HepG2 (cell line): ENCODE data around the gene SRSF3. TPM values are rescaled to one million over a fixed set of nuclear protein-coding genes. Genes with fewer than 3 reads are reported as not detected.

Source experiments
- ATAC-seq: fragments of 200-7000 bp; cut with Tn5 transposase; 3 replicates; pipeline ENCODE4 v1.9.1; 2020; ENCODE audit warnings: mild to moderate bottlenecking, moderate library complexity
- BruUV-seq: library from RNA; stranded (reverse); fragments of 400-500 nt; replicated peaks from 2 replicates; lab custom pipeline; 2021; lab: Mats Ljungman, UMichigan
- CTCF ChIA-PET: fragments of 300-600 bp; formaldehyde crosslinking; extraction: SDS; loops from one replicate; lab custom pipeline; 2021; ENCODE audit warnings: low total read pairs, inconsistent platforms, low intra/inter-chr PET ratio; lab: Yijun Ruan, JAX
- POLR2A ChIA-PET: fragments of 350-600 bp; sonication (Branson Sonifier 250); formaldehyde crosslinking; loops from one replicate; lab custom pipeline; 2020; ENCODE audit warnings: antibody characterized with exemption, inconsistent platforms; lab: Yijun Ruan, JAX
- DNase-seq: peaks from one replicate; pipeline ENCODE4 v3.0.0-alpha.2; 2015; ENCODE audit warnings: low spot score
- FAIRE-seq: peaks from 3 replicates; lab custom pipeline; 2011; peaks lifted over from hg19 to GRCh38; lab: Jason Lieb, UNC
- H2AFZ ChIP-seq: one replicate; pipeline ENCODE4 v1.6.1; 2011; ENCODE audit warnings: low read length, inconsistent platforms
- H3K27ac ChIP-seq: fragments of 300-600 bp; 3 replicates; pipeline ENCODE4 v1.8.0; 2011; ENCODE audit warnings: mixed run types, mild to moderate bottlenecking, mixed read lengths, low read length, inconsistent platforms; ENCODE audit not compliant: insufficient read depth; ENCODE audit errors: extremely low read length
- H3K27me3 ChIP-seq, 2 experiments: fragments of 200-600 bp in 1 of 2; 2 replicates in 1 of 2; 3 replicates in 1 of 2; pipeline versions ENCODE4 v1.6.0 to v1.8.0; 2011; ENCODE audit warnings: low read length in 2 of 2, mild to moderate bottlenecking in 2 of 2, moderate library complexity in 2 of 2, inconsistent platforms in 1 of 2; ENCODE audit not compliant: insufficient read depth in 2 of 2, control insufficient read depth in 1 of 2
- H3K36me3 ChIP-seq, 2 experiments: fragments of 200-600 bp in 1 of 2; replicated peaks in 1 of 2; 2 replicates in 1 of 2; 3 replicates in 1 of 2; pipeline versions ENCODE4 v1.5.1 to v1.8.0; 2011; ENCODE audit warnings: low read length in 2 of 2, inconsistent platforms in 1 of 2; ENCODE audit not compliant: insufficient read depth in 2 of 2, control insufficient read depth in 1 of 2
- H3K4me1 ChIP-seq: 2 replicates; pipeline ENCODE4 v1.5.1; 2012; ENCODE audit warnings: low read length, inconsistent platforms; ENCODE audit not compliant: insufficient read depth
- H3K4me2 ChIP-seq: 2 replicates; pipeline ENCODE4 v1.6.0; 2011; ENCODE audit warnings: low read depth, low read length, inconsistent platforms
- H3K4me3 ChIP-seq, 3 experiments: fragments of 200-600 bp in 1 of 3; sonication (generic), shearing (Covaris generic) in 1 of 3; replicated peaks in 1 of 3; 2 replicates each; pipeline ENCODE4 v1.5.1; 2011 to 2016; ENCODE audit warnings: low read length in 3 of 3, inconsistent platforms in 2 of 3, low read depth in 2 of 3, mild to moderate bottlenecking in 2 of 3, control low read depth in 1 of 3, mixed read lengths in 1 of 3; ENCODE audit not compliant: insufficient read depth in 1 of 3
- H3K79me2 ChIP-seq: one replicate; pipeline ENCODE4 v1.6.1; 2011; ENCODE audit warnings: low read length, inconsistent platforms; ENCODE audit not compliant: insufficient read depth
- H3K9ac ChIP-seq: 2 replicates; pipeline ENCODE4 v1.6.0; 2011; ENCODE audit warnings: mild to moderate bottlenecking, low read depth, low read length, inconsistent platforms; ENCODE audit not compliant: insufficient read depth
- H3K9me3 ChIP-seq: 2 replicates; pipeline ENCODE4 v1.5.1; 2012; ENCODE audit warnings: mild to moderate bottlenecking, low read length
- H4K20me1 ChIP-seq: 2 replicates; pipeline ENCODE4 v1.6.0; 2011; ENCODE audit warnings: inconsistent platforms, mild to moderate bottlenecking, low read length, moderate library complexity; ENCODE audit not compliant: insufficient read depth
- AKAP8 ChIP-seq: sonication (generic); formaldehyde crosslinking; IDR thresholded peaks from 2 replicates; pipeline ENCODE4 v1.5.1; 2020; ENCODE audit warnings: mild to moderate bottlenecking, missing genetic modification reagents
- ELF1 ChIP-seq: sonication (generic); formaldehyde crosslinking; IDR thresholded peaks from 2 replicates; pipeline ENCODE4 v1.4.0; 2020; ENCODE audit warnings: missing genetic modification reagents
- ETV6 ChIP-seq: sonication (generic); formaldehyde crosslinking; conservative IDR thresholded peaks from 2 replicates; pipeline ENCODE4 v1.4.0; 2020; ENCODE audit warnings: missing genetic modification reagents
- EZH2 ChIP-seq: conservative IDR thresholded peaks from 2 replicates; pipeline ENCODE4 v1.6.1; 2012; ENCODE audit warnings: mild to moderate bottlenecking, low read depth, low read length, moderate library complexity
- FOXA1 ChIP-seq, 2 experiments: fragments of 450-650 bp in 1 of 2; sonication (generic) in 1 of 2; formaldehyde crosslinking in 1 of 2; IDR thresholded peaks; 2 replicates each; pipeline versions ENCODE4 v1.4.0 to v1.6.1; 2016 to 2020; ENCODE audit warnings: missing genetic modification reagents in 1 of 2
- PREB ChIP-seq: sonication (generic); formaldehyde crosslinking; IDR thresholded peaks from 2 replicates; pipeline ENCODE4 v1.4.0; 2020; ENCODE audit warnings: missing genetic modification reagents
- RBFOX2 ChIP-seq: fragments of 200-400 bp; formaldehyde crosslinking; IDR thresholded peaks from 2 replicates; pipeline ENCODE4 v1.6.1; 2017; ENCODE audit warnings: low read depth, mild to moderate bottlenecking, low read length
- SMAD1 ChIP-seq: sonication (generic); formaldehyde crosslinking; IDR thresholded peaks from 2 replicates; pipeline ENCODE4 v1.4.0; 2020; ENCODE audit warnings: missing genetic modification reagents, low read depth, mild to moderate bottlenecking, borderline replicate concordance
- ZBTB46 ChIP-seq: sonication (generic); formaldehyde crosslinking; IDR thresholded peaks from 2 replicates; pipeline ENCODE4 v1.4.0; 2020; ENCODE audit warnings: mild to moderate bottlenecking, missing genetic modification reagents, borderline replicate concordance
- ZMAT3 ChIP-seq: sonication (generic); formaldehyde crosslinking; conservative IDR thresholded peaks from 2 replicates; pipeline ENCODE4 v1.7.0; 2021; ENCODE audit warnings: missing genetic modification reagents
- ZNF18 ChIP-seq: sonication (generic); formaldehyde crosslinking; IDR thresholded peaks from 2 replicates; pipeline ENCODE4 v1.8.0; 2022; ENCODE audit warnings: mild to moderate bottlenecking, missing genetic modification reagents; ENCODE audit not compliant: insufficient replicate concordance
- ZNF501 ChIP-seq: sonication (generic); formaldehyde crosslinking; IDR thresholded peaks from 2 replicates; pipeline ENCODE4 v1.5.1; 2020; ENCODE audit warnings: mild to moderate bottlenecking, moderate library complexity, missing genetic modification reagents
- ZNF510 ChIP-seq: sonication (generic); formaldehyde crosslinking; IDR thresholded peaks from 2 replicates; pipeline ENCODE4 v1.4.0; 2020; ENCODE audit warnings: low read depth, mild to moderate bottlenecking, missing genetic modification reagents
- ZNF552 ChIP-seq: sonication (generic); formaldehyde crosslinking; IDR thresholded peaks from 2 replicates; pipeline ENCODE4 v1.9.0; 2022; ENCODE audit warnings: missing genetic modification reagents, mild to moderate bottlenecking, borderline replicate concordance
- ZNF773 ChIP-seq: sonication (generic); formaldehyde crosslinking; IDR thresholded peaks from 2 replicates; pipeline ENCODE4 v1.4.0; 2020; ENCODE audit warnings: missing genetic modification reagents, borderline replicate concordance
- ZNF839 ChIP-seq: sonication (generic); formaldehyde crosslinking; IDR thresholded peaks from 2 replicates; pipeline ENCODE4 v1.4.0; 2020; ENCODE audit warnings: missing genetic modification reagents, mild to moderate bottlenecking, borderline replicate concordance
- ZNF879 ChIP-seq: sonication (generic); formaldehyde crosslinking; IDR thresholded peaks from 2 replicates; pipeline ENCODE4 v1.8.1; 2023; ENCODE audit warnings: missing genetic modification reagents
- ZSCAN20 ChIP-seq: sonication (generic); formaldehyde crosslinking; IDR thresholded peaks from 2 replicates; pipeline ENCODE4 v1.4.0; 2020; ENCODE audit warnings: missing genetic modification reagents, mild to moderate bottlenecking, borderline replicate concordance
- ZUFSP ChIP-seq: sonication (generic); formaldehyde crosslinking; IDR thresholded peaks from 2 replicates; pipeline ENCODE4 v1.9.0; 2021; ENCODE audit warnings: missing genetic modification reagents, mild to moderate bottlenecking, borderline replicate concordance
- WGBS: methylation state at CpG from one replicate; pipeline ENCODE4 v1.1.6; 2017; ENCODE audit warnings: low lambda C conversion rate; 5-methylcytosine and 5-hydroxymethylcytosine counted together
- in situ Hi-C: cut with HindIII; loops from 2 replicates; pipeline ENCODE4 v1.10.0; 2017; ENCODE audit warnings: low pct_unique_long_range_greater_than_20kb; ENCODE audit not compliant: extremely low pct_ligation_motif_present
- intact Hi-C: fragments of 100-400 bp; cut with micrococcal nuclease; formaldehyde crosslinking; loops from one replicate; pipeline ENCODE4 v1.10.0; 2022; ENCODE audit not compliant: unreplicated experiment
- polyA plus RNA-seq, 8 experiments: library from polyadenylated mRNA; depleted of rRNA in 3 of 8; stranded (reverse) in 7 of 8; unstranded in 1 of 8; fragments of >200 nt; fragmentation: Illumina TruSeq in 4 of 8; extraction: Trizol in 4 of 8; gene quantifications; 2 replicates each; pipeline versions ENCODE4 v1.2.1 to v1.2.3, GENCODE V29; 2011 to 2016; ENCODE audit warnings: low read depth in 4 of 8, missing spikeins in 1 of 8, mixed read lengths in 1 of 8; ENCODE audit not compliant: insufficient read depth in 1 of 8
- total RNA-seq, 5 experiments: library from RNA; depleted of rRNA; stranded (reverse); fragments of >200 nt; fragmentation: Illumina TruSeq; extraction: Trizol; gene quantifications; 2 replicates each; pipeline ENCODE4 v1.2.3, GENCODE V29; 2016; ENCODE audit warnings: low read depth in 1 of 5

Gene SRSF3
- total and polyA plus RNA-seq, 2 of the 13 experiments (the other 11 are each of a cell fraction or from before 2014, with no cell fraction given): 206 to 684 TPM

DNA sequence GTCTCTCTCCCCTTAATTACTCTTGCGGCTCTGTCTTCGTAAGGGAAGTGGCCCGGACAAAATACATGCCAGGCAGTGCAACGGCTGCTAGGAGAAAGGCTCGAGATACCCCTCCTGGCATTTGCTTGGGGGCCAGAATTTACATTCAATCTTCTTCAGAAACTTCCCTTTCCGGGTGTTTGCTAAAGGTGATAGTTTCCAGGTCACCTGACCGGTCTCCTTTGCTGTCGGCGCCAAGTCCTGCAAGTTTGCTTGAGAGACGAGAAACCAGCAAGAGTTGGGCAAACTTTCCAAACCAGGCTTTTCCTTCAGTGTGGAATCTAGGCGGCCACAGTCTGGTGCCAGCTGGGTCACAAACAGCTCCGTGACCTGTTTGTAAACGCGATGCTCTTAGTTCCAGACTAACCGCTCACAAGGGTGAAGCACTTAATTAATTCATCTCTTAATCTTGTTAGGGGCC lies 563 bp upstream of the SRSF3 start:
- in situ Hi-C loops: no loop called here
- BruUV-seq: TSS peak; percentile 96
- Histone ChIP-seq H3K9ac (peak overlapping the region; percentile 98), H3K4me1 (peaks cover 44% of the 10 kb centered on the region), H3K4me3 (peak overlapping the region; percentile 59 to 92 (median 71)), H3K79me2 (peaks cover 44% of the 10 kb centered on the region), H4K20me1 (peaks cover 42% of the 10 kb centered on the region), H3K27me3 (no peaks in the 10 kb centered on the region; a peak in 1 of 5 replicates), H2AFZ (peak overlapping the region; percentile 46), H3K36me3 (peaks cover 6 to 24% of the 10 kb centered on the region in 2 experiments), H3K9me3 (no peaks in the 10 kb centered on the region), H3K27ac (peak overlapping the region; percentile 93), H3K4me2 (peak overlapping the region; percentile 97)
- FAIRE-seq: no peak
- WGBS: 2% methylated on average over 15 of the region's 15 CpGs
- ChIA-PET POLR2A (interaction anchor here (0.7 to 6.8 kb wide), 15 partner anchors 8 to 393 kb away, joined by 3 to 142 read pairs (median 8); partner anchors contain the start of gene MTCH1), CTCF (no interaction called here)
- DNase-seq: peak; percentile 72
- intact Hi-C loops: loop anchor here (1.0 to 5.0 kb wide), 4 partner anchors 15 to 171 kb away; no protein-coding TSS in a partner anchor
- peak; percentile 71 for ATAC-seq
- no peak for TF ChIP-seq ZNF839 (CRISPR knock-in tag)
- no peak for TF ChIP-seq AKAP8 (CRISPR knock-in tag)
- TF ChIP-seq ETV6 (CRISPR knock-in tag): no peak
- no peak for TF ChIP-seq FOXA1 (IDR thresholded peaks at IDR 0.05)
- TF ChIP-seq FOXA1 (CRISPR knock-in tag; IDR thresholded peaks at IDR 0.05): no peak
- TF ChIP-seq ZNF552: no peak
- no peak for TF ChIP-seq ZUFSP (CRISPR knock-in tag)
- no peak for TF ChIP-seq ZSCAN20 (CRISPR knock-in tag)
- peak; percentile 16; the same call in 1 of the 2 replicates for TF ChIP-seq ELF1 (CRISPR knock-in tag)
- TF ChIP-seq ZNF501 (CRISPR knock-in tag): no peak
- TF ChIP-seq ZNF510 (CRISPR knock-in tag): no peak
- TF ChIP-seq ZNF879: 0 out of 2 replicates have a peak, but pooled peaks have one; percentile 57
- no peak for TF ChIP-seq SMAD1 (CRISPR knock-in tag)
- no peak for TF ChIP-seq ZBTB46 (CRISPR knock-in tag)
- TF ChIP-seq PREB (CRISPR knock-in tag): no peak
- no peak; the same call in 1 of the 2 replicates for TF ChIP-seq ZMAT3 (CRISPR knock-in tag)
- TF ChIP-seq ZNF773: no peak
- TF ChIP-seq EZH2: no peak
- TF ChIP-seq RBFOX2: no peak
- TF ChIP-seq ZNF18: peak; percentile 81
